COLO829 (cell line): ENCODE measurements around the gene GGA2.
"Not testable (repeated sequence)": the region's sequence is repeated elsewhere in the genome, so short reads cannot be mapped to it uniquely, and the experiment has no call there.

Source experiments
- DNase-seq: peaks from one replicate; pipeline ENCODE4 v3.0.0; 2012; ENCODE audit warnings: low spot score

Gene GGA2

DNA sequence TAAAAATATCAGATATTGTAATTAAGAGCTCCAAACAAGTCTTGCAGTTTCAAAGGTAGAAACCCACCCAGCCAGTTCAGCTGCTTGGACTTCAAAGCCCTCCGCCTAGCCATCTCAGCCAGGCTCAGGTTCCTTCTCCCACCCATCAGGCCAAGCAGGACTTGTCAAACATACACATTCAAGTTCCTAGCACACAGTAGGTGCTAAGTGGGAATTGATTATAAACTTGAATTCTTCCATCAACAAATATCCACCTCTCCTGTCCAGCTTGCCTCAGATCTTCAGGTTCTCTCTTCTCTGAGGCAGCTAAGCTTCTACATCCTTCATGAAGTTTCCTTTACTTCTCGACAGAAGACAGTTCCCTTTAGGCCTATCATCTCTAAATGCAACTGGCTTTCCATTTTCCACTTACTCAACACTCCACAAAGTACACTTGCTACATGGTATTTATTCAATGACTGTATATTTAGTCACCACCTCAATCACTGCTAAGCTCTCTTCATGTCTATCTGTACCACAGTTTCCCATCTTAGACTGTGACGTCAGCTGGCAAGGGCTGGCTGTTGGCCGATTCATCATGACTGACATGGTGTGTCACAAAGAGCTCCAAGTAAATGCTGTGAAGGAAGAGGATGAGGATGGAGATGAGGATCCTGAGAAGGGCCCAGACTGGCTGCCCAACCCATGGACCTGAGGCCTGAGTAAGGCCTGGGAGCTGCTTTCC, 44.0 kb downstream of the GGA2 start:
- no peak for DNase-seq

DNA sequence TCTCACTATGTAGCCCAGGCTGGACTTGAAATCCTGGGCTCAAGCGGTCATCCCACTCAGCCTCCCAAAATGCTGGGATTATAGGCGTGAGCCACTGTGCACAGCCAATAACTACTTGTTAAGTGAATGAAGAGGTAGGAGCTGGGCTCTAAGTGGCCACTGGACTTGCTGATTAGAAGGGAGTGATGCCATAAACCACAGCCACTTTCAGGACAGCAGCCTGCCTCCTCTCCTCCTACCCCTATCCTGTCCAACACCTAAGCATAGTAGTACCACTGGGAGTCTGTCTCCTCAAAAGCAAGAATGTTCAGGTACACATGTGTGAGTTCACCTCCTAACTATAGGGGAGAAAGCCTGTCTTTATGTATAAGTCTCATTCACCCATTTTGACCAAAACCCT, 45.1 kb downstream of the GGA2 start:
- DNase-seq = no peak

DNA sequence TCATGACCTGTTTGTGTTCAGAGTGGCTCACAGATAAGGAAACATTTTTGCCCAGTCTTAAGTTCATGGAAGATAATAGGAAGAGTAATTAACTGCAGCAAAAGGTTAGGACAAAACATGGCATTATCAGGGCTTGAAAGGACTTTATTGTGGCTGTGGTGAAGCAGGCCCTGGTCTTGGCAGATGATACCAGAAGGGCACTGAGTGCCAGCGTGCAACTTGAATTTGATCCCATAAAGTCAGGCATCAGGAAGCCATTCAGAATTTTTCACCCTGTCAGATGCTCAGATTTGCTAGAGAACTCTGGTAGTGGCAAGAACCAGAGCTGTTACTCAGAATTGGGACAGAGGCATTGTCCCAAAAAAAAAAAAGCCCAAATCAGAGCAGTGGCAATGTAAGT, 46.1 kb downstream of the GGA2 start:
- peak; percentile 45 for DNase-seq

DNA sequence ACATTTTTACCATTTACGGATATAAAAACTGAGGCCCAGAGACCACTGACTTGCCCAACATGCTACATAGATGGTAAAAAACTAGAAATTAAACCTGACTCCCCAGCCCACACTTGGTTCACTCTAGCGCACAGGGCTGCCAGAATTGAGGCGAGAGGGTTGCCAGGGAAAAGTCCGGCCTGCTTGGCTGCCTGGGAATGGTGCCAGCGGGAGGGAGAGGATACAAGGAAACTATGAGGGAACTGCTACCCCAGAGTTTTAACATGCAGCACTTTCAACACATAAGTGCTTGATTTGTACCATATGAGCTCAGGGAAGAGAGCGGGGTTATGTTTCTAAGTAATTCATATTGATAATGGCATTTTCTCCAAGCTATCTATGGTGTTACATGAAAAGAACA, 47.3 kb downstream of the GGA2 start:
- not testable (repeated sequence) for DNase-seq

DNA sequence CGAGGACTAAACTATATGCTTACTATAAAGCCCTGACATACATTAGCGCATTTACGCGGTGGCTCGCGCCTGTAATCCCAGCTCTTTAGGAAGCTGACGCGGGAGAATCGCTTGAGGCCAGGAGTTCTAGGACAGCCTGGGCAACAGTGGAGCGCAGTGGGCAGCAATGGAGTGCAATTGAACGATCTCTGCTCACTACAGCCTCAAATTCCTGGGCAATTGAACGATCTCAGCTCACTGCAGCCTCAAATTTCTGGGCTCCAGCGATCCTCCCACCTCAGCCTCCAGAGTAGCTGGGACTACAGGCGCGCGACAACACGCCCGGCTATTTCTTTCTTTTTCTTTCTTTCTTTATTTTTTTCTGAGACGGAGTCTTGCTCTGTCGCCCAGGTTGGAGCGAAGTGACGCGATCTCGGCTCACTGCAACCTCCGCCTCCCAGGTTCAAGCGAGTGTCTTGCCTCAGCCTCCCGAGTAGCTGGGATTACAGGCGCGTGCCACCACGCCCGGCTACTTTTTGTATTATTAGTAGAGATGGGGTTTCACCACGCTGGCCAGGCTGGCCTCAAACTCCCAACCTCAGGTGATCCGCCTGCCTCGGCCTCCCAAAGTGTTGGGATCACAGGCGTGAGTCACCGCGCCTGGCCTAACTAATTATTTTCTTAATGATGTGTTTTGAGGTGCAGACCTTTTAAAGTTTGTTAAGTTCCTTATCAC, 56.8 kb downstream of the GGA2 start:
- no peak for DNase-seq

DNA sequence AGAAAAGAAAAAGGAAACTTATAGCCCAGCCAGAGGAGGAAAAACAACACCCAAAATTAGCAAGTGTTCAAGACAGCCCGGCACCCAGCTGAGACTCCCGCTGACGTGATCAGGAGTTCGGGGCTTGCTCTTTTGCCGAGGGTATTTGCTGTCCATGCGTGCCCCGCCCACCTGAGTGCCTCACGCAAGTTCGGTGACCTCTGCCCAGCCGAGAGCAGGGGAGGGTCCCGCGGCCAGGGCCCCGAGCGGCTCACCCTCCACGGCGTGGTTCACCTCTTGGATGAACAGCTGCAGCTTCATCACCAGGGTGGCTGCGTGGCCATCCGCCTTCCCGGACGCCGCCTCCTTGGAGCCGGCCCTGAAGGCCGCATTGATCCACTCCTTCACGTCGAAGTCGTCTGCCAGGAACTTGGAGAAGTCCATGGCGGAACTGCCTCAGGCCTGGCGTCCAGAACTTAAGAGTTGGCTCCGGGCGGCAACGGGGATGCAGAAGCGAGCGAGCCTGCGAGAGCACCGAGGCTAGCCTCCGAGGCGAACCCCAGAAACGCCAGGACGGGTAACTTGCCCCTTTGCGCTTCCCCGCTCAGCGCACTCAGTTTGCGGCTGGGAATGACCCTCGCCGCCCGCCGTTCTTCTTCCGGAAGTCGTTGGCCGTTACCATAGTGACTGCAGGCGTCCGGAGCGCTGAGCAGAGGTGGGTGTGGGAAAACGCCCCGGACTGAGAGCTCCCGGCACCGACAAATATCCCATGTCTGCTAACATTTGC, 57.5 kb downstream of the GGA2 start, which contains the start of gene COG7:
Gene COG7, minus strand, starts transcription at position 618 of the 766 bp plus-strand sequence. Its CDS starts 195 bp downstream, at position 423.
- DNase-seq = peak; percentile 89

DNA sequence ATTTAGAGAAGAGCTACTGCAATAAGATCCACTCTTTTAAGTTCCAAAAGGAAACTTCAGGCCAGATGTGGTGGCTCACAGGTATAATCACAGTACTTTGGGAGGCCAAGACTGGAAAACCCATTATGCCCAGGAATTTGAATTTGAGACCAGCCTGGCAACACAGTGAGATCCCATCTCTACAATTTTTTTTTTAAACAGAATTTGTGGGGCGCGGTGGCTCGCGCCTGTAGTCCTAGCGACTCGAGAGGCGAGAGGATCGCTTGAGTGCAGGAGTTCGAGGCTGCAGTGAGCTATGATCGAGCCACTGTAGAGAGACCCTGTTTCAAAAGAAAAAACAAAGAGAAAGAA, 58.1 kb downstream of the GGA2 start:
- DNase-seq = no peak

DNA sequence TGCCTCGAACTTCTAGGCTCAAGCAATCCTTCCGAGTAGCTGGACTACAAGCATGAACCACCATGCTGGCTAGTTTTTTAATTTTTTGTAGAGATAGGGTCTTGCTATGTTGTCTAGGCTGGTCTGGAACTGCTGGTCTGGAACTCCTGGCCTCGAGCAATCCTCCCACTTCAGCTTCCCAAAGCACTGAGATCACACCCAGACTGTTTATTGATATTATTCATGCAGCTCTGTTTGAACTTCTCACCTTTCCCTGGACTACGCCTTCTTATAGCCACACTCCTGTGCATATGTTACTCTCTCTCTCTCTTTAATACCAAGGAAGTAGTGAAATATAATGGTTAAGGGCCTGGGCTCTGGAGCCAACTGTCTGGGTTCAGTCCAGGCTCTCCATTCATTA, 61.9 kb downstream of the GGA2 start:
- DNase-seq = no peak

DNA sequence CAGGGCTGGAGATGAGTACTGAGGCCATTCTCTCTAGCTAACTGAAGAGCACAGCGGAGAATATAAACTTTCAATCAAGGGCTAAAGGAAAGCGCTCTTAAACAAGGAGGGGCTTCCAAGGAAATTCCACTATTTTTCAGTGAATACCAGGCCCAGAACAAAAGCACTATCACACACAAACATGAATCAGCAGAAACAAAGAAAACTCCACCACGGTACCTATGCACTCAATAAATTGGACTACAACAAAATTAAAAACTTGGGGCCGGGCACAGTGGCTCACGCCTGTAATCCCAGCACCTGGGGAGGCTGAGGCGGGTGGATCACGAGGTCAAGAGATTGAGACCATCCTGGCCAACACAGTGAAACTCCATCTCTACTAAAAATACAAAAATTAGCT, 72.8 kb downstream of the GGA2 start:
- not testable (repeated sequence) for DNase-seq

DNA sequence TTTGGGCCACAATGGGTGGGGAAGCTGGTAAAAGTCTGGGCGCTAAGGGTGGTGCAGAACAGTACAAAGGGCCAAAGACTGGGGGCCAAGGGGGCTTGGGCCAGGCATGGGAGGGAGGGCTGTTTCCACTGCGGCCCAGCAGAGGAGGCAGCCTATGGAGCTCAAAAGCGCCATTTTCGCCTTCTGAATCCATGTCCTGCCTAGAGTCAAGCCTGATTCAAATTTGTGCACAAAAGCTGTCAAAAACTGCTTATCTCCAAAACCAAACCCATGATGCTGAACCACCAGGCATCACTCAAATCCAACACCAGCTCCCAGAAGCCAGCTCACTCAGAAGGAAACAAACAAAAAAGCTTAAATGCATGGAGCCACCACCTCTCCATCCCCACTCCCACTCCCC, 73.3 kb downstream of the GGA2 start:
- no peak for DNase-seq

DNA sequence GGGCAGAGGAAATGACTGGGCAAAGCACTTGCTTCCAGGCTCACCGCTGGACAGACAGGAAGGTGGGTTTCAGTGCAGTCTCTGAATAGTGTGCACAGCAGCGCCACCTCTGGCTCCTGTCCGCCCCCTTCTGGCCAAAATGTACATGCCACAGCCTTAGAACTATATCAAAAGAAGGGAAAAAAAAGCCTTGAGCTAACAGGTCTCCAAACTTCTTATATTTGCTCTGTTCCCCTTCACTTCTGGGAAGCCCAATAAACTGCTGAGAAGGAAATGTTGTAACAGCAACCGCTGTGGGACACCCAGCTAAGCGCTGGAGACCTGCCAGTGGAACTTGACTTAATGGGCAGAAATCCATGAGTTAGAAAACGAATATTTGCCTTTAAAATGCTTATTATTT, 74.8 kb downstream of the GGA2 start:
- peak; percentile 63 for DNase-seq

DNA sequence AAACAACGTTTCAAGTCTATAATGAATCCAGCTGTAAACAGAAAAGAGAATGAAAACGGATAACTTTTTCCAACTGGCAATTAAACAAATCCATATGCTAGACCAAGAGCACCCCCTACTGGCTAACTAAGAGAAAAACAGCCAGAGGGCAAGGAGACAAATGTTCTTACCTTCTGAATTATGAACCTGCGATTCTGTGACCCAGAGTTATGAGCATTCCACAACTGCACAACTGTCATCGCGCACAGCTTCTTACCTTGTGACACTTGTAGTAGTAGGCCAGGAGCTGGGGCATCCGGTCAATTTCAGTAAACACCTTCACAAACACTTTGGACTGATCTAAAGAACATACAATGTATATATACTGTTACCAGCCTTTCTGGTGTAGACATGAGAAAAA, 75.9 kb downstream of the GGA2 start:
- peak; percentile 76 for DNase-seq

DNA sequence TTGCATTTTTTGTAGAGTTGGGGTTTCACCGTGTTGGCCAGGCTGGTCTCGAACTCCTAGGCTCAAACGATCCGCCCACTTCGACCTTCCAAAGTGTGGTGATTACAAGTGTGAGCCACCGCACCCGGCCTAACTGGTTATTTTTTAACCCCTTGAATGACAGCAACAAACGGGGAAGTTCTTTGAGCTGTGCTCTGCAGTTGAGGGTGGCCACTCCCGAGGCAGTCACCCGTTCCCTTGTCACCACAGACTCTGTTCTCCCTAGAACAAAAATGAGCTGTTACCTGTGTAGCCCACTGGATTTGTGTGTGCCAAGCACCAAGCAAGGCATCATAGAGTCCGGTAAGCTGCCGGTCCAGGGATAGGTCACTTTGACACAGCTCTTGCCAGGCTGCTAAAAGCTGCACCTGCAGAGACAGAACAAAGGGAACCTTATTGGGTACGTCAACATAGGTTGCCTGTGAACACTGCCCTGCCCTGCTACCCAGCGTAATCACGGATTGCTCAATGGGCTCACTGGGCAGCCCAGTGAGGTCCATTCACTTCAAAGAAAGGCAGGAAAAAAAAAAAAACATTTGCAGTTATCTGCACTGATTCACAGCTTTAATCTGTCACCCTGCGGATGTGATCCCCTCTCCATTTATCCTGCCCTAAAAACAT, 76.9 kb downstream of the GGA2 start:
- DNase-seq = no peak

DNA sequence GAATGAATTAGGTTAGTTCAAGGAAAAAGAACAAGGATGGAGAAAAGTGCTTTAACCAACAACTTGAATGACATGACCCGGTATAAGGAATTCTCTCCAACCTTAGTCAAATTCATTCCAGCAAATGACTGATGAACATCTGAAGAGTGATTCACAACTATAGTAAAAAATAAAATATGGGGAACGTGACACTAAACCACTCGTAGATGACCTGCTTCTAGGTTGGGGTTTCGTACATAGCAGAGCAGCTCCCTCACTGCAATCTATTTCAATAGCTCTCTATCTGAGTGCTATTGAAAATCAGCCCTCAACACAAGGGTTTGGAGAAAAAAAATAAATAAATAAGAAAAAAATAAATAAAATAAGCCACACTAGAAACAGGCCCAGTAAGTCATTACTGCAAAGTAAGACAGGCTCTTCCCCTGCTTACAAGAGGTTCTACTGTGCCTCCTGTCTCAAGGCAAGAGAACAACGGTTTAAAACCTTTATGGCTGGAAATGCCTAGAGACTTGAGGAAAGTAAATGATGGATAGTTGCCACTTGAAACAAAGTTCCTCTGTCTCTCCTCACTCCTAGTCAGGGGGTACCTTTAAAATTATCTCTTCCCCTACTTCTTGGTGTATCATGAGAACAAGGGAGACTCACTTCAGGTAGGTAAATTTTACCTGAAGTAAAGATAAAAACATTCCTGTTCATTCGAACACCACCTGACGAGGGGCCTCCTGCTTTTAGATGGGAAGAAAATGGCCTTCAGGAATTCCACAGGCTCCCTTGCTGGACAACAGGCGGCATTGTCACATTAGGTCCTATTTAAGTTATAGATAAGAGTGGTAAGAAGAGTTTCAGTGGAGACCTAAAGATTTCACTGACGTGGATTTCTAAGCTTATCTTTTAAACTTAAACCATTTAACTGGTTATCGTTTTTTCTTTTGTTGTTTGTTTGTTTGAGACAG, 77.8 kb downstream of the GGA2 start:
- DNase-seq = no peak

DNA sequence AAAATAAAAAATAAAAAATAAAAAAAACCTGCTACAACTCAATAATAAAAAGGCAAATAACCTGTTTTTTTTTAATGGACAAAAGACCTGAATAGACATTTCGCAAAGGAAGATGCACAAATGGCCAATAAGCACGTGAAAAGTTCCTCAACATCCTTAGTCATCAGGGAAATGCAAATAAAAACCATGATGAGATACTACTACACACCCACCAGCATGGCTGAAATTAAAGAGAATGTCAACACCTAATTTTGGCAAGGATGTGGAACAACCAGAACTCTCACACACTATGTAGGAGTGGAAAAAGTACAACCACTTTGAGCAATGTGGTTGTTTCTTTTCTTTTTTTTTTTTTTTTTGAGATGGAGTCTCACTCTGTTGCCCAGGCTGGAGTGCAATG, 81.9 kb downstream of the GGA2 start:
- DNase-seq = no peak

DNA sequence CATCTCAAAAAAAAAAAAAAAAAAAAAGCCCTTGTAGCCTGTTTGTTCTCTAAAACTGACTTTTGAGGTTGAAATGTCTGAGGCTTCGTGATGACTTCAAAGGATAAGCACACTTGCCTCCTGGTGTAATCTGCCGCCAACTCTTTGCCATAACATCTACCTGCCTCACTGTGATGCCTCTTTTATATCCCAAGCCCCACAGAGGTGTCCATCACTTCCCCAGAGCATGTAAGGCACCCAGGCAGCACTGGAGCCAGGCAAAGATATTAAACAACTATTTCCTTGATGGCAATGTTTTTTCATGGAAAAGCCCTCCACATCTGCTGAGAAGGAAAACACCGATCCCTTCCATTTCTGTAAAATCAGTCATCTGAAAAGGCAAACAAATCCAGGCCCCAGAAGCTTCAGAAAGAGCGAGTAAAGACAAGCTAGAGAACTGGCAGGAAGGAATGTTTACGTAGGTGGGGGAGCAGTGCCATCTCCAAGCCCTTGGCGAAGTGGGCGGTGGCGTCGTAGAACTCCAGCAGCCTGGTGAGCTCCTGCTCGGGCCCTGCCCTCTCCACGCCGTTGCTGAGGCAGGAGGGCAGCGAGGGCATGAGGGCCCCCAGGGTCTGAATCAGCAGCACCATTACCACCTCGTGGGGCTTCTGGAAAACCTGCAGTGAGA, 85.9 kb downstream of the GGA2 start:
- no peak for DNase-seq

DNA sequence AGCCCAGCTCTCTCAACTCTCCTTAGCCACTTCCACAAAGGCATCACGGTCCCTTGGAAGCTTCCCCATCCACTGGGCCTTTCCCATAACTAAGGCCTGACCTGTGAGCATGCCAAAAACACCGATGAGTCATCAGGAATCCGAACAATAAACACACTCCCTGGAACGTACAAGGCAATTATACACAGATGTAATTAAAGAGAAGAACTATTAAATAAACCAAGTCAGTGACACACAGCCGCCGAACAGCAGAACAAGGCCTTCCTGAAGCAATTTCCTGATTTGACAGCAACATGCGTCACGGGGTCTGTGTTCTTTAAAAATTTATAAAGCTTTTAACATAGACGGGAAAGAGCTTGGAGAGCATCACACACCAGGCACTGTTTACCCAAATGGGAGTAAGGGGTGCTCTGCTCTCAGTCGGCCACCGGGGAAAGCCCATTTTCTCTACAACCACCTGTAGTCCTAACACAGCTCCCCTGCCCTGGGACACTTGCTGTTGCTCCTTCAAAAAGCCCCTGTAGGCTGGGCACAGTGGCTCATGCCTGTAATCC, 86.7 kb downstream of the GGA2 start:
- peak; percentile 75 for DNase-seq

DNA sequence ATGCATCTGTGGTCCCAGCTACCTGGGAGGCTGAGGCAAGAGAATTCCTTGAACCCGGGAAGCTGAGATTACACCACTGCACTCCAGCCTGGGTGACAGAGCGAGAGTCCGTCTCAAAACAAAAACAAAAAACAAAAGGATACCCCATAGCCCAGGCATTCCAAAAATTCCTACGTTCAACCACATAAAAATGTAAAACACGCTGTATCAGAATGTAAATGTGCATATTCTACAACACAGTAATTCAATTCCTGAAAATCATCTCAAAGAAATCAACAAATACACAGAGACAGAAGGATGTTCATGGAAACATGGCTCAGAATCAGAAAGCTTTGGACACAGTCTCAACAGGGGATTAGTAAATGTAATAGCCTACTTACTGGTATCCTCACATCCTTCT, 90.3 kb downstream of the GGA2 start:
- no peak for DNase-seq

DNA sequence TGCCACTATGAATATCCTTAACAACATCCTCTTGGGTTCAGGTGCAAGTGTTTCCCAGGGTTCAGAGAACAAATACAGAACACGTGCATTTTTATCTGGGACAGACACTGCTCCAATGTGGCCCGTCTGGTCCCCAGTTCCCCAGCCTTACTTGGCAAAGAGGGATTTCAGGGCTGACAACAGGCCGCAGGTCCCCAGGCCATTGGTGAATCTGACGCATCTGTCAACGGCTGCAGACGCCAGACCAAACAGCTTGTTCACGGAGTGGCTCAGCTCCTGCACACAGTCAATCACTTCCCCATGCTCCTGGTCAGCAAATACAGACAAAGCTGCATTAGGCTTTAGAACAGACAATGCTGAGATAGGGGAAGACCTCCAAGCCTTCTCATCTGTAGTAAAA, 93.5 kb downstream of the GGA2 start:
- no peak for DNase-seq

DNA sequence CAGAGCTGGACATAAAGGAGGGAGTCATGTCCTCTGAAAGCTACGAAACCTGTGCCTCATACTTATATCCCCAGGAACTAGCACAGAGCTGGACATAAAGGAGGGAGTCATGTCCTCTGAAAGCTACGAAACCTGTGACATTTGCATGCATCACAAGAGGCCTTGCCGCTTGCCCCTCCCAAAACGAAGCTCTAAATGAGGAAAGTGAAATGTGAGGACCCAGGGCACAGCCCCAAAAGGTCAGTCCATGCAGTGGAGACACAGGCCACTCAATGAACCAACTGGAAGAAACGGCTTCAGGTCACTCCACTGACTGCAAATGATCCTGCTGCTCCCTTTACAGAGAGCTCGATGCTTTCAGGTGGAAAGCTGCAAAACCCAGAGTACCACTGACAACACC, 95.6 kb downstream of the GGA2 start:
- no peak for DNase-seq
